Measurements from ENCODE around the gene LGALS12. TPM values are rescaled to one million over a fixed set of nuclear protein-coding genes. Genes with fewer than 3 reads are reported as not detected.
A peak's percentile ranks its signal among the peaks of the same experiment; 100 is the strongest.
"Not testable (repeated sequence)": the region's sequence is repeated elsewhere in the genome, so short reads cannot be mapped to it uniquely, and the experiment has no call there.

Gene LGALS12
- total RNA-seq, 1 donor from 2014 or later: 0.49 TPM

DNA sequence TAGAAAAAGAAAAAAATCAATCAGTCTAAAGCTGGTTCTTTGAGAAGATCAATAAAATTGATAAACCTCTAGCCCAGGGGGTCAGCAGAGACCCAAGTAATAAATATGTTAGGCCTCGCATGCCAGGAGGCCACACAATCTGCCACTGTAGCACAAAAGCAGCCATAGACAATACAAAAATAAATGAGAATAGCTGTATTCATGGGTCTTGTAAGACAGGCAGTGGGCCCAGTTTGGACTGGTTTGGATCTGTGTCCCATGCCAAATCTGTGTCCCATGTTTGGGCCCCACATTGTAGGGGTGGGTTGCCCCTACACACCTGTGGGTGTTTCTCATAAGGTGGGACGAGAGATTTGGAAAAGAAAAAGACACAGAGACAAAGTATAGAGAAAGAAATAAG is 24.1 kb downstream of the LGALS12 start:
- TF ChIP-seq, protein P1, sequence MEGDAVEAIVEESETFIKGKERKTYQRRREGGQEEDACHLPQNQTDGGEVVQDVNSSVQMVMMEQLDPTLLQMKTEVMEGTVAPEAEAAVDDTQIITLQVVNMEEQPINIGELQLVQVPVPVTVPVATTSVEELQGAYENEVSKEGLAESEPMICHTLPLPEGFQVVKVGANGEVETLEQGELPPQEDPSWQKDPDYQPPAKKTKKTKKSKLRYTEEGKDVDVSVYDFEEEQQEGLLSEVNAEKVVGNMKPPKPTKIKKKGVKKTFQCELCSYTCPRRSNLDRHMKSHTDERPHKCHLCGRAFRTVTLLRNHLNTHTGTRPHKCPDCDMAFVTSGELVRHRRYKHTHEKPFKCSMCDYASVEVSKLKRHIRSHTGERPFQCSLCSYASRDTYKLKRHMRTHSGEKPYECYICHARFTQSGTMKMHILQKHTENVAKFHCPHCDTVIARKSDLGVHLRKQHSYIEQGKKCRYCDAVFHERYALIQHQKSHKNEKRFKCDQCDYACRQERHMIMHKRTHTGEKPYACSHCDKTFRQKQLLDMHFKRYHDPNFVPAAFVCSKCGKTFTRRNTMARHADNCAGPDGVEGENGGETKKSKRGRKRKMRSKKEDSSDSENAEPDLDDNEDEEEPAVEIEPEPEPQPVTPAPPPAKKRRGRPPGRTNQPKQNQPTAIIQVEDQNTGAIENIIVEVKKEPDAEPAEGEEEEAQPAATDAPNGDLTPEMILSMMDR (IDR thresholded peaks at IDR 0.05): no peak
- intact Hi-C loops (cut with DNase I): no loop called here
- DNase-seq (no peak), ATAC-seq (no peak)
- Histone ChIP-seq H3K9me3 (no peaks in the 10 kb centered on the region), H3K4me3 (no peak overlapping the region), H3K27ac (peak overlapping the region; percentile 51), H3K36me3 (no peaks in the 10 kb centered on the region), H3K27me3 (no peaks in the 10 kb centered on the region), H3K4me1 (peaks cover 17% of the 10 kb centered on the region)

DNA sequence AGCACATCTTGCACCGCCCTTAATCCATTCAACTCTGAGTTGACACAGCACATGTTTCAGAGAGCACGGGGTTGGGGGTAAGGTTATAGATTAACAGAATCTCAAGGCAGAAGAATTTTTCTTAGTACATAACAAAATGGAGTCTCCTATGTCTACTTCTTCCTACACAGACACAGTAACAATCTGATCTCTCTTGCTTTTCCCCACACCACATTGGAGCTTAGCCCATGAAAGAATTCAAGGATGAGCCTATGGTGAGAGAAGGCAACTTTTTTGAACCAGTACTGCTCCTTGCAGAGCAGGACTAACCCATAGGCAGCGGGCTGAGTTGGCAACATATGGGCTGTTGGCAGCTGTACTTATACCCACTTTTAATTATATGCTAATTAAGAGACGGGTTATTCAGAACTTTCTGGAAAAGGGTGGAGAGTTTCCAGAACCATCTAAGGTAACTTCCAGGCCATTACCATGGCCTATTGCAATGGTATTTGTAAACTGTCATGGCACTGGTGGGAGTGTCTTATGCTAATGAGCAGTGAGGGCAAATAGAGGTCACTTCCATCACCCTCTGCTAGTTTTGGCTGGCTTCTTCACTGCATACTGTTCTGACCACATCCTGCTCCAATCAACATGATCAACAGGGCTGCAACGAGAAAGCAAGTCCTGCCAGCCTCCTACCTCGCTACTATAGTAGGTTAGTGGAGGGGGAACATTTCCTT is 25.3 kb downstream of the LGALS12 start:
- H3K4me3 ChIP-seq; H3K27me3 ChIP-seq; H3K36me3 ChIP-seq; H3K9me3 ChIP-seq; DNase-seq; intact Hi-C loops (cut with DNase I): not testable (repeated sequence)
- ATAC-seq: peak; percentile 96
- peak overlapping the region; percentile 55 for H3K27ac ChIP-seq
- H3K4me1 ChIP-seq: peaks cover 22% of the 10 kb centered on the region

DNA sequence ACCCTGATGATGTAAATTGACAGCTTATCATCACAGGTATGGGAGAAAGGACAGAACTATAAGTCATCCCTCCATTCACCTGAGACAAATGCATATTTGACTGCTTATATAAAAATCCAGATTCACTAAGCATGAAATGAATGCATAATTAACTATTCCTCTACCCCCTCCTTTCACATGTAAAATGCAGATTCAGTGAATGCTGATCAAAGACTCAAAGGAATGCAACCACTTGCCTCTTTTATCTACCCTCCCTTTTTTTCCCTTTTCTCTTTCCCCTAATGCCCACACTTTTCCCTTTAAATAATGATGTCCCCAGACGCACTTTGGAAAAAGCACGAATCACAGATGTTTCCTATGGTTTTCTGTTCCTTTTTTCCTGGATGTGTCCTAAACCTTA is 26.2 kb downstream of the LGALS12 start:
- H3K4me1 ChIP-seq: peaks cover 27% of the 10 kb centered on the region
- no peak for ATAC-seq
- TF ChIP-seq, protein P1 (IDR thresholded peaks at IDR 0.05): no peak
- H3K27me3 ChIP-seq: no peaks in the 10 kb centered on the region
- no peak overlapping the region for H3K4me3 ChIP-seq
- H3K9me3 ChIP-seq: no peaks in the 10 kb centered on the region
- no peak for DNase-seq
- peak overlapping the region; percentile 55 for H3K27ac ChIP-seq
- intact Hi-C loops (cut with DNase I): no loop called here
- no peaks in the 10 kb centered on the region for H3K36me3 ChIP-seq

DNA sequence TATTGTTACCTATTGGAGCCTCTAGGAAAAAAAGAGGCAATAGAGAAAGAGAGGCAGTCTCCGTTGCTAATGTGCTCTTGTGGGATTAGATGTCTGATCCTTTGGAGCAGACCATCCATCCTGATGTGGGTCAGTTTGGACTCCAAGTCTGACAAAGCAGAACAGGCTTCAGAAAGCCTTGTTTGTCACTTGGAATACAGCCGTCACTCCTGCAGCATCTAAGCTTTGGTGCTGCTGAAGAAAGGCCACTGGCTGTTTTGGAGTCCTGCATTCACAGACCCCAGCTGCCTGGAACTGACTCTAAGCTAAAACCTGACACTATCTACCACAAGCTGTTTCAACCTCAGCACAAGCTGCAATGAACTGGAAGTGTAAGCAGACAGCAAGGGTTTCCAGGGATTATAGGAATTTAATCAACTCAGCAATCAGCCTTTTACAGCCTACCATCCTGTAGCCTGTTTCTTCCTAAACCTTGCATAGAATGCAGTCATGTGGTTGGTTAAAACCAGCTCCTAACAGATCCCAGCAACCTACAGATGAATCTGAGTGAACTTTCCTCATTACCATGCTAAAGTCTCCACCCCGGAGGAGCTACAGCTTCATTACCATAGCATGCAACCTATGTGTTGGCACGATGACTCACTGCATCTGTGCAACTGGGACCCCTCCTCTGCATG is 27.1 kb downstream of the LGALS12 start:
- H3K27ac ChIP-seq: peak overlapping the region; percentile 15
- H3K4me1 ChIP-seq: peaks cover 35% of the 10 kb centered on the region
- TF ChIP-seq, protein P1 (IDR thresholded peaks at IDR 0.05): no peak
- intact Hi-C loops (cut with DNase I): no loop called here
- H3K9me3 ChIP-seq: no peaks in the 10 kb centered on the region
- no peaks in the 10 kb centered on the region for H3K27me3 ChIP-seq
- no peaks in the 10 kb centered on the region for H3K36me3 ChIP-seq
- no peak for ATAC-seq
- DNase-seq: no peak
- H3K4me3 ChIP-seq: no peak overlapping the region

DNA sequence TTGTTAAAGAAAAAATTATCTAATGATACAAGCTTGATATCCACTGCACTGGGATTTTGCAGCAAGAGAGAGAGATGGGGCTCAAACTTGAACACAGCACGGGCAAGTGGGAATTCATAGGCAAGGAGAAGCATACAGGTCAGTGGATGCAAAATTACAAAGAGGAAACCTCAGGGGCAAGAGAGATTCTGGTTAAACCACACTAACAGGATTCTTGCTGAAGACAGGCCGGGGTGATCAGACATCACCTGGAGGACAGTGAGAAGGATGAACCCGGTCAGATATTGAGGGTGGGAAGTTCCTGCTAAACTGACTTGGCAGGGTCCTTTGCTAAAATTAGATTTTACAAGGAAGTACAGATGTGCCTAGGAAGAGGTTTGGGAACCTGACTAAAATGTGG is 28.2 kb downstream of the LGALS12 start:
- Histone ChIP-seq H3K4me3 (no peak overlapping the region), H3K9me3 (no peaks in the 10 kb centered on the region), H3K36me3 (no peaks in the 10 kb centered on the region), H3K27ac (no peak overlapping the region), H3K4me1 (peaks cover 38% of the 10 kb centered on the region), H3K27me3 (no peaks in the 10 kb centered on the region)
- ATAC-seq (no peak), DNase-seq (no peak)
- intact Hi-C loops (cut with DNase I): no loop called here
- TF ChIP-seq, protein P1 (IDR thresholded peaks at IDR 0.05): no peak

DNA sequence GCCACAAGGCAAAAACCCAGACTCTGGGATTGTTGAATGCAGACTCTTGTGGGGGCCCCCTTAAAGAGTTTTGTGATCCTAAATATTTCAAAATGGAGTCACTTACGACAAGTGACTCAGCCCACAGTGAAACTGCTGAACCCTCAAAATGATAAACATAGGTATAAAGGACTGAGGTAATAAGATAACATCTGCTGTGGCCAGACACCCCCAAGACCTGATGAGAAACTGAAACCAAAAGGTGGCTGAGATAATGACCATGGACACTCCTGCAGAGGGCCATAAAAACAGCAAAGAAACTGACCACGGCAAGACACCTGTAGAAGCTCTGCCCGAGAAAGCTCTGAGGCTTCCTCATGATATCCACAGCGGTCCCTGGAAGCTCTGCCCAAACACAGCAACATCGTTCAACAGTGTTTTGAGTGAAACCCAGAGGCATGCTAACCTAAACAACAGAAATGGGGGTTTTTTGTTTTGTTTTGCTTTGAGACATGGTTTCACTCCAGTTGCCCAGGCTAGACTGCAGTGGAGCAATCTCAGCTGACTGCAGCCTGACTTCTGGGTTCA is 29.1 kb downstream of the LGALS12 start:
- TF ChIP-seq, protein P1 (IDR thresholded peaks at IDR 0.05): no peak
- H3K4me1 ChIP-seq: peaks cover 38% of the 10 kb centered on the region

More for the DNA sequence above, 29.1 kb downstream of the LGALS12 start:
- no peaks in the 10 kb centered on the region for H3K36me3 ChIP-seq
- no peaks in the 10 kb centered on the region for H3K9me3 ChIP-seq
- no peaks in the 10 kb centered on the region for H3K27me3 ChIP-seq
- intact Hi-C loops (cut with DNase I): no loop called here
- no peak overlapping the region for H3K4me3 ChIP-seq
- no peak overlapping the region for H3K27ac ChIP-seq
- ATAC-seq (no peak), DNase-seq (no peak)

Data from upper lobe of right lung (tissue), 1 donor.